HL-60/S4 treated with phorbol 12-myristate 13-acetate at 8.2 ng/mL for 4 days and 3 days (cell line): Measurements from ENCODE around the gene NEK6.

Experiments
- in situ Hi-C: fragments of 300-500 bp; cut with MboI; formaldehyde crosslinking; loops from 2 replicates; pipeline ENCODE4 v1.15.0; 2022; ENCODE audit warnings: low sequenced_read_pairs

NEK6 gene

DNA sequence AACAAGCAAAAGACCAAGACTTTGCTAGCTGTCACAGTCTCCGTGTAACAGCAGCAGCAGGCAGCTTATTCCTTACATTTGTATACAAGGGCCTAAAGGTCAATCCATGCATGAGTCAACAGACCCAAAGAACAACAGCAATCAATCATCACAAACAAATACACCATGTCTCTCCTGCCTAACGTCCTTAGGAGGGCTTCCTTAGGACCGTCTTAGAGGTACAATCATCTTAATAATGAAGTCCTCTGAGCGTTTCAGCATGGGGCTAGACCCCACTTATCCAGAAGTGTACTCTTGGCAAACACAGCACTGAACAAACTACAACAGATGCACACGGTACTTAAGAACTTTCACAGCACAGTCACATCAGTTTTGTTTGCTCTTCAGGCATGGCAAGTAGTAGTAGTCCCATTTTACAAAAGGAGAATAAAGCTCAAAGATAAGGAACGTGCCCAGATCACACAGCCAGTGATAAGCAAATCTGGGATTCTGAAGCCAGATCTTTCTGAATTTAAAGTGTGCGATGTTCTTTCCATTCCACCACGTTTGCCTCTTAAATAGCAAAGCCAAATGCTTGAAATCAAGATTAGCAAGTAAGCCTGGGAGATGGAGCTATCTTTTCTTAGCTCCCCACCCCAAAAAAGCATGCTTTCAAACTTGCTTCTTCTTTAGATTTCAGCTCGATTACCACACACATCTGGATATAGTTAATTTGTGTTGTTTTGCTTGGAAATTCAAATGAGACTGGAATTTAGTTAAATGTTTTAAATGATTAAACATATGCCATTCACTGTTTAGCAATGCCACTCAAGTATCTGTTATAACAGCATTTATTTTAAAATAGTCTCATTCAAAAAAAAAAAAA, 133.3 kb downstream of the NEK6 start:
- in situ Hi-C loops = no loop called here

DNA sequence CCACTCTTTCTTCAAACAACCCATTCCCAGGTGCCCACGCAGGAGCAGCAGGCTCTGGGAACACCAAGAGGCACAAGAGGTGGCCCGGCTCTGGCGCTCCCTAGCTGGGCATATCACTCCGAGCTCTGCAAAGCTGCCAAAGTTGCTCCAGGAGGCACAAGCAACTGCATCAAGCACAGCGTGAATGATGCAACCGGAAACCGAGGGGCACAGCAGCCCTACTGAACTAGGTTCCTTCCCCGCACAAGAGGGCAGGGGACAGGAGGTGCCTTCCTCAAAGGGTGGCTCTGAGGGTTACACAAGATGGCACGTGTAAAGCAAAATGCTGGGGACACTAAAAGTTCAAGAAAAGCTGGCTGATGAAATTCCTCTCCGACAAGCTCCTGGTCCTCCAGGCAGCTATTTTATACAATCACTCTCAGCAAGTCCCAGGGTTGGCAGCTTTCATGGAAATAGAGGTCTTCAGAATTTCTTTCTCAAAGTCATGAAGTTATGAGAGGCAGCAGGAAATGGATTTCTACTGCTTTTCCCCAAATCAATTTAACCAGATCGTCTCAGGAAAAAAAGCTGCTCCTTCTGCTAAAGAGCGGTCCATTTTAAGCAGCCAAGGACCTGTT, 134.6 kb downstream of the NEK6 start:
- in situ Hi-C loops = no loop called here

DNA sequence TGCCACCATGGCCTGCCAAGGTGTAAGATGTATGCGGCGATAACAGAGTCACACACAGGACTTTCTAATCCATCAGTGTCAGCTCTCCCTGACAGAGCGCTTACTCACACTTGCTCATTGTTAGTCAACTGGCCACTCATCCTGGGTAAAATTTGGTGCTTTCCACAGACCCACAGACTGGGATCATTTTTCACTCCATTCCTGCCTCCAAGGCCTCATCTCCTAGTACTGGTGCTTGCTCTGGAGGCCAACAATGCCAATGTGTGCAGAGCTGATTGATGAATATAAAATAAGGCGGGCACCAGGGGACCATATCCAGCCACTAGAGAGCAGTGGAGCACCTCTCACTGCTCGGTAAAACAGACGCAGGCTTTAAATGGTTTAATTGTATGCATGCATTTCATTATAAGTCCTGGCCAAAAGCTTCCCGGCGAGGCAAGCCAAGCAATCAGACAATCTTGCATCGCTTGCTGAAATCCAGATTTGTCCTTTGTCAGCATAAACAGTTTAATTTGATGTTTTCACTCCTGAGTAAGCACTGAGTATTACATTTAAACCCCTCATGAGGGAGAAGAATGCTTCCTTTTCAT, 135.2 kb downstream of the NEK6 start:
- in situ Hi-C loops = no loop called here

DNA sequence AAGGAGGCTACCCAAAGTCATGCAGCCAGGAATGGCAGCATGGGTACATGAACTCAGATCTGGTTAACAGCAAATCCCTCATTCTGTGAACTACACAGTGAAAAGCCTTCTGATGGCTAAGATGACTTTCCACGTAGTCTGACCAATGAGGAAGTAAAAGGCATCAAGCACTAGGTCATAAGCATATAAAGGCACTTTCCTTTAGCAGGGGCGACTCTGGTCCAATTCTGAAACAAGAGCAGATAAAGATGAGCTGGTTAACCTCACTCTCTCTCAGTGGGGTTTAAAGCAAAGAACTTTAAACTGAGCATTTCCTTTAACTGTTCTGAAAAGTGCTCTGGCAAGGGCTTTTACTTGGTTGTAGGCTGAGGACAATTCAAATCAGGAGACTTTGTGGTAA, 136.4 kb downstream of the NEK6 start:
- in situ Hi-C loops = no loop called here

DNA sequence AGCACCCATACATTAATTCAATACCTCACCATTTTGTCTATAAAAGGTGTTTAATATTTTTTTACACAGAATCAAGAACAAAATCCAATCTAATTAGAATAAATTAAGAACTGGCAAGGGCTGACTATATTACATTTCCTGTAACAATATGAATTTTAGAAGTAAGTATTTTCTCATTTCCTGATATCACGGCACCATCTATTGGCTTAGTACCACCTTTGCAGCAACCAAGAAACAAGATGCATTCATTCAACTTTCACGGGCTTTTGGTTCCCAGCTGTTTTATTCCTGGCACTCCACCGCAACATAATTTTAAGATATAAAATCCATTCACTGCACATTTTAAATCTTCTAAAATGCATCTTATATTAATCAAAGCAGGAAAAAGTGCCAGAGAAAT, 136.8 kb downstream of the NEK6 start:
- in situ Hi-C loops = no loop called here

DNA sequence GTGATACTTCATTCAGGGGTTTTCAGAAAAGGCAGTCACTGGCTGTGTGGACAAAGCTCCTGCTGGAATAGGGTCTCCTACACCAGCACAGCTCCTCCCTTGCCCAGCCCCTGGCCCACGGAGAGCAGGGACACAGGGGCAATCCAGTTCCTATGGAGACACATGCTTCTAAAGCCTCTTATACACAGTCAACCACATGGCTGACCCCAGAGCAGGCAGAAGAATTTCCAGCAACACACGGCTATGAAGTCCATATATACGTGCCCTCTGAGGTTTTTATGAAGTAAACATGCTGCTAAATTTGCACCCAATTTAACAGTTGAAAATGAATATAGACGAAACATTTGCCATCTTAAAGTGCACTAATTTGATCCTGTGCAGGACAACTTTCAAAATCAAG, 138.1 kb downstream of the NEK6 start:
- in situ Hi-C loops = no loop called here

DNA sequence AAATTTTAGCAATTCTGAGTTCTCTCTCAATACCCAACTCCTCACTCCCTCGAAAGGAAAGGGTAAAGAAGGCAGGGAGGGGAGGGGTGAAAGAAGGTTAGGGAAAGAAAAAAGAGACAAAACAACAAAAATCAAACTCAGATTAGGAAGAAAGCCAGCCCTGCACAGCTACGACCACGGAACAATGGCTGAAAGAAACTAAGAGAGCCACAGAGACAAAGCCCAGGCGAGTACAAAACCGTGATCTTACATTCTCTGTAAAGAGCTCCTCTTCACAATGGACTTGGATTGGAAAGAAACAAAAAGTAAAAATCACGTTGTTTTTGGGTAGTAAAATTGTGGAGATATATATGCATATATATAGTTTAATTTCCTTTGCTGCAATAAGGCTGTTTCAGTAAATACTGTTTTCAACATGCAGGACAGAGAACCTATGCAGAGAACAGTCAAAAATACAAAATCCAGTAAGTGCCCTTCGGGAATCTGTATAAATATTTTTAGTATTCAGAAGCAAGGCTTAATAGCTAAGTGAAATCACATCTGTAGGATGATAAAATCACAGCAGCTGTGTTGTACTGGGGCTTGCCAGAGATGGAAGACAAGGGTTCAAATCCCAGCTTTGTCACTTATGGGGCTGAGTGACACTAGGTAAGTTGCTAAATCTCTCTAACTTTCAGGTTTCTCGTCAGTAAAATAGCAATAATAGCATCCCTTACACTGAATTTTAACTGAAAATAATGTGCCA, 140.6 kb downstream of the NEK6 start:
- in situ Hi-C loops = no loop called here

DNA sequence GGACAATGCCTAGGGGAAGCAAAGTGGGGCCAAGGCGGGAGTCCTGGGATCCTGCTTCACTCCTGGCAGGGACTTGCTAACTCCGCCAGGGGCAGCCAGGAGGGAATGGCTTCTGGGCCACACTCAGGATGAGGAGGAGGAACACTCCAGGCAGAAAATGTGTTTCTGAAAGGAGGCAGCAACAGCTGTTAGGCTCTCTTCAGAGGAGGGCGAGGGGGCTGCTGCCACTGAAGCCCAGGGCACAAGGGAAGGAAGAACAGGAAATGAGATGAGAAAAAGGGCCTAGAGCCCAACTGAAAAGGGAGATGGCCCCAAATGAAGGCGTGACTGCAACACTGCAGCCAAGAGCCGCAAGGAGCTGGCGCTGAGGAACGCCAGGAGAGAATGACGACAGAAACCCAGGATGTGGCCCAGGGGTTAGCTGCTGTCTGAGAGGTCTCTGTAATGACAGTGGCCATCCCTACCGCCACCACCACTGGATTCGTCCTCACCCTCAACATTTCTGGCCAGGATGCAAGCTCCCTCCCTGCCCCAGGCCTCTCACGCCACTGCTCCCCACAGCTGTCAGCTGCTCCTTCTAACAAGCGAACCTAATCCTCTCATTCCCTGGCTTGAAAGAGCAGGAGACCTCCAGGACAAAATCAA, 141.7 kb downstream of the NEK6 start:
- in situ Hi-C loops = no loop called here

DNA sequence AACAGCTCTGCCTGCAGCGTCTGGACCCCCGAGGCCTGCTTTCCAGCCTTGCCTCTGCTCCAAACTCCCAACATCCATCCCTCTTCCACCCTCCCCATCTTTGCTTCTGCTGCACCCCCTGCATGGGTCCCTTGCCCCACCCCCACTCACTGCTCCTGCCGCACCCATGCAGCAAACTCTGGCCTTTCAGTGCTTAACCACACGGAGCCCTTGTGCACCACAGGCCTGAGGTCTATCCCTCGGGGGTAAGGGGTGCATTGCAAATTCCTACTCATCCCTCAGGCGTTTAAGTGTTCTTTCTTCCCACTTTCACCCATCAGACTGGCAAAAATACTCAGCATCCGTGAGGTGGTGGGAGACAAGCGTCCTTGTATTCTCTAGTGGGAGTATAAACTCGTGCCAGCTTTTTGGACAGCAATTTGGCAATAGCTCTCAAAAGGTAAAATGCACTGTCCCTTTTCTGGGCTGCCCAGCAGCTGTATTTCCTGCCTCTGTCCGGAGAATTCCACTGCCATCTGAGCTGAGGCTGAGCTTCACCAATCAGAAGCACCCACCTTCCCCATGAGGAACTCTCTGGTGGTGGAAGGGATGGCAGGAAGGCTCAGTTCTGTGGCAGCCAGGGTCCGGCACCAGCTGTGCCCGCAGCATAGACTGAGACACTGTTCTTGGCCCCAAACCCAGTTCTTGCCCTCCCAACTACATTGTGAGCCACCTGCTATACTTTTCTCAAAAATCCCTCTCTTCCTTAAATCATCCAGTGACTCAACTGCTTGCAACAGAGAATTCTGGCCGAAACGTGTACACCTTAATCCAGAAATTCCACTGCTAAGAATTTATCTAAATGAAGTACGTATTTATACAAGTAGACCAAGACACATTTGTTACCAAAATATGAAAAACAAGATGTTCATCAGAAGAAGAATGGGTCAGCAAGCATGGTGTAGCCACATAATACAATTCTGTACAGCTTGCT, 142.5 kb downstream of the NEK6 start:
- in situ Hi-C loops = no loop called here
